Measurements from ENCODE around the gene TATDN3. TPM values are rescaled to one million over a fixed set of nuclear protein-coding genes. Genes with fewer than 3 reads are reported as not detected.
"Not testable (repeated sequence)": the region's sequence is repeated elsewhere in the genome, so short reads cannot be mapped to it uniquely, and the experiment has no call there.

Gene TATDN3
- total and polyA plus RNA-seq, 3 experiments from 2014 or later, result 17.8 to 18.5 (median 18.0) TPM

GRCh38 chr1:212833211-212834207, 41.8 kb downstream of the TATDN3 start:
- H3K27me3 ChIP-seq (ENCODE audit: insufficient read depth, low read length, poor library complexity, severe bottlenecking); H3K27ac ChIP-seq (ENCODE audit: low read depth, low read length); H3K4me3 ChIP-seq (ENCODE audit: low read length); POLR2A ChIA-PET; CTCF ChIA-PET; H3K27me3 Mint-ChIP-seq; H3K9me3 Mint-ChIP-seq; H3K36me3 ChIP-seq (ENCODE audit: insufficient read depth, low read length); H3K36me3 Mint-ChIP-seq; H3K4me1 ChIP-seq (ENCODE audit: insufficient read depth, low read length); H3K9me3 ChIP-seq (ENCODE audit: low read length): not testable (repeated sequence)
- peak overlapping the region in 1 of 7 donors; percentile 32 for H3K4me3 Mint-ChIP-seq
- peak in 1 of 5 donors; percentile 12 for DNase-seq
- H3K27ac Mint-ChIP-seq, result peak overlapping the region in 2 of 8 donors; percentile 20 to 81
- H3K4me1 Mint-ChIP-seq, result peaks cover 8 to 11% (median 8%) of the 10 kb centered on the region in 3 donors

- DNase-seq, result no peak
- CTCF ChIA-PET, result no interaction called here
- H3K27ac ChIP-seq (ENCODE audit: low read depth, low read length), result no peak overlapping the region
- POLR2A ChIA-PET, result no interaction called here
- H3K4me1 ChIP-seq (ENCODE audit: insufficient read depth, low read length), result no peaks in the 10 kb centered on the region
- Mint-ChIP-seq H3K9me3 (no peaks in the 10 kb centered on the region), H3K27me3 (peaks cover 0 to 2% of the 10 kb centered on the region in 2 donors), H3K36me3 (no peaks in the 10 kb centered on the region), H3K4me3 (no peak overlapping the region), H3K27ac (no peak overlapping the region), H3K4me1 (peaks cover 8 to 11% (median 8%) of the 10 kb centered on the region in 3 donors)
- H3K36me3 ChIP-seq (ENCODE audit: insufficient read depth, low read length), result no peaks in the 10 kb centered on the region
- H3K27me3 ChIP-seq (ENCODE audit: insufficient read depth, low read length, poor library complexity, severe bottlenecking), result no peaks in the 10 kb centered on the region
- no peaks in the 10 kb centered on the region for H3K9me3 ChIP-seq (ENCODE audit: low read length)
- no peak overlapping the region for H3K4me3 ChIP-seq (ENCODE audit: low read length)
Measured at GRCh38 chr1:212838145-212838544, 46.5 kb downstream of the TATDN3 start.

GRCh38 chr1:212844521-212844920, 52.8 kb downstream of the TATDN3 start:
- H3K4me1 ChIP-seq (ENCODE audit: insufficient read depth, low read length); H3K9me3 ChIP-seq (ENCODE audit: low read length); POLR2A ChIA-PET; H3K36me3 Mint-ChIP-seq; DNase-seq; H3K9me3 Mint-ChIP-seq; H3K27ac Mint-ChIP-seq; H3K27me3 ChIP-seq (ENCODE audit: insufficient read depth, low read length, poor library complexity, severe bottlenecking); H3K4me3 ChIP-seq (ENCODE audit: low read length); H3K27me3 Mint-ChIP-seq; H3K36me3 ChIP-seq (ENCODE audit: insufficient read depth, low read length); H3K27ac ChIP-seq (ENCODE audit: low read depth, low read length); H3K4me1 Mint-ChIP-seq; H3K4me3 Mint-ChIP-seq: not testable (repeated sequence)
- CTCF ChIA-PET, result interaction anchor here (0.6 kb wide), 1 partner anchor 39 kb away, joined by 3 read pairs; no protein-coding TSS in a partner anchor

- Histone ChIP-seq H3K4me1 (ENCODE audit: insufficient read depth, low read length) (no peaks in the 10 kb centered on the region), H3K27me3 (ENCODE audit: insufficient read depth, low read length, poor library complexity, severe bottlenecking) (no peaks in the 10 kb centered on the region), H3K9me3 (ENCODE audit: low read length) (no peaks in the 10 kb centered on the region), H3K27ac (ENCODE audit: low read depth, low read length) (no peak within 1 kb of the TSS), H3K36me3 (ENCODE audit: insufficient read depth, low read length) (no peaks in the 10 kb centered on the region), H3K4me3 (ENCODE audit: low read length) (no peak within 1 kb of the TSS)
- ChIA-PET CTCF (no interaction called here), POLR2A (no interaction called here)
- Mint-ChIP-seq H3K4me1 (no peaks in the 10 kb centered on the region), H3K27me3 (peaks cover 0 to 3% of the 10 kb centered on the region in 2 donors), H3K9me3 (peaks cover 0 to 5% (median 0%) of the 10 kb centered on the region in 5 donors), H3K4me3 (no peak within 1 kb of the TSS), H3K36me3 (peaks cover 0 to 7% (median 2%) of the 10 kb centered on the region in 3 donors), H3K27ac (no peak within 1 kb of the TSS)
- no peak for DNase-seq
Measured at GRCh38 chr1:212847549-212847948, 55.9 kb downstream of the TATDN3 start, which contains the start of gene SPATA45. SPATA45 (minus strand) TSS chr1:212847649; CDS start chr1:212836149, 11,500 bp downstream.

- H3K4me3 ChIP-seq (ENCODE audit: low read length), result no peak overlapping the region
- POLR2A ChIA-PET, result no interaction called here
- H3K9me3 Mint-ChIP-seq, result peaks cover 0 to 3% (median 0%) of the 10 kb centered on the region in 5 donors
Measured at GRCh38 chr1:212852105-212852688, 60.5 kb downstream of the TATDN3 start.

GRCh38 chr1:212853658-212854057, 62.0 kb downstream of the TATDN3 start:
- H3K27ac Mint-ChIP-seq, result no peak overlapping the region
- no peak for DNase-seq
- H3K4me1 Mint-ChIP-seq, result peaks cover 14 to 19% (median 14%) of the 10 kb centered on the region in 3 donors
- Histone ChIP-seq H3K27ac (ENCODE audit: low read depth, low read length) (no peak overlapping the region), H3K36me3 (ENCODE audit: insufficient read depth, low read length) (no peaks in the 10 kb centered on the region), H3K4me1 (ENCODE audit: insufficient read depth, low read length) (peaks cover 9% of the 10 kb centered on the region), H3K4me3 (ENCODE audit: low read length) (no peak overlapping the region), H3K27me3 (ENCODE audit: insufficient read depth, low read length, poor library complexity, severe bottlenecking) (no peaks in the 10 kb centered on the region), H3K9me3 (ENCODE audit: low read length) (no peaks in the 10 kb centered on the region)
- peaks cover 10 to 18% (median 13%) of the 10 kb centered on the region in 3 donors for H3K36me3 Mint-ChIP-seq
- ChIA-PET CTCF (no interaction called here), POLR2A (no interaction called here)
- peaks cover 0 to 2% of the 10 kb centered on the region in 2 donors for H3K27me3 Mint-ChIP-seq
- H3K9me3 Mint-ChIP-seq, result no peaks in the 10 kb centered on the region
- no peak overlapping the region for H3K4me3 Mint-ChIP-seq

More at GRCh38 chr1:212852105-212852688, 60.5 kb downstream of the TATDN3 start:
- peak overlapping the region in 1 of 8 donors; percentile 24 for H3K27ac Mint-ChIP-seq
- Histone ChIP-seq H3K4me1 (ENCODE audit: insufficient read depth, low read length) (peaks cover 5% of the 10 kb centered on the region), H3K9me3 (ENCODE audit: low read length) (no peaks in the 10 kb centered on the region), H3K27me3 (ENCODE audit: insufficient read depth, low read length, poor library complexity, severe bottlenecking) (no peaks in the 10 kb centered on the region), H3K27ac (ENCODE audit: low read depth, low read length) (no peak overlapping the region), H3K36me3 (ENCODE audit: insufficient read depth, low read length) (no peaks in the 10 kb centered on the region)
- DNase-seq, result no peak
- peaks cover 0 to 2% of the 10 kb centered on the region in 2 donors for H3K27me3 Mint-ChIP-seq
- CTCF ChIA-PET, result no interaction called here
- H3K4me1 Mint-ChIP-seq, result peaks cover 7 to 11% (median 9%) of the 10 kb centered on the region in 3 donors
- H3K4me3 Mint-ChIP-seq, result no peak overlapping the region
- H3K36me3 Mint-ChIP-seq, result peaks cover 5 to 18% (median 10%) of the 10 kb centered on the region in 3 donors

- Histone ChIP-seq H3K4me1 (ENCODE audit: insufficient read depth, low read length) (peaks cover 27% of the 10 kb centered on the region), H3K36me3 (ENCODE audit: insufficient read depth, low read length) (no peaks in the 10 kb centered on the region), H3K27ac (ENCODE audit: low read depth, low read length) (peak overlapping the region; percentile 64), H3K27me3 (ENCODE audit: insufficient read depth, low read length, poor library complexity, severe bottlenecking) (no peaks in the 10 kb centered on the region), H3K4me3 (ENCODE audit: low read length) (no peak overlapping the region), H3K9me3 (ENCODE audit: low read length) (no peaks in the 10 kb centered on the region)
- peak overlapping the region in 5 of 7 donors; percentile 49 to 99 (median 76) for H3K4me3 Mint-ChIP-seq
- peaks cover 14 to 21% (median 19%) of the 10 kb centered on the region in 3 donors for H3K4me1 Mint-ChIP-seq
- H3K27ac Mint-ChIP-seq, result peak overlapping the region in 3 of 8 donors; percentile 47 to 80 (median 68)
- no peaks in the 10 kb centered on the region for H3K27me3 Mint-ChIP-seq
- peaks cover 10 to 18% (median 18%) of the 10 kb centered on the region in 3 donors for H3K36me3 Mint-ChIP-seq
- no peaks in the 10 kb centered on the region for H3K9me3 Mint-ChIP-seq
- ChIA-PET POLR2A (no interaction called here), CTCF (no interaction called here)
- DNase-seq, result no peak
Measured at GRCh38 chr1:212856755-212857154, 65.1 kb downstream of the TATDN3 start.
